Loucy (cell line): ENCODE results near the gene THAP4.
A peak's percentile ranks its signal among the peaks of the same experiment; 100 is the strongest.

Experiments
- H2AFZ ChIP-seq: fragments of 200-600 bp; sonication (generic); 2 replicates; pipeline ENCODE4 v1.6.0; 2016; ENCODE audit warnings: antibody characterized with exemption, mild to moderate bottlenecking, low read length, moderate library complexity
- H3F3A ChIP-seq: fragments of 200-600 bp; 2 replicates; pipeline ENCODE4 v1.6.0; 2016; ENCODE audit warnings: antibody characterized with exemption, low read depth, mild to moderate bottlenecking
- H3K27me3 ChIP-seq: fragments of 200-600 bp; sonication (generic); 2 replicates; pipeline ENCODE4 v1.6.1; 2014; ENCODE audit warnings: low read length, mild to moderate bottlenecking; ENCODE audit not compliant: insufficient read depth, poor library complexity, severe bottlenecking
- H3K36me3 ChIP-seq: fragments of 200-600 bp; sonication (generic); 2 replicates; pipeline ENCODE4 v1.6.1; 2016; ENCODE audit warnings: low read length; ENCODE audit not compliant: insufficient read depth
- H3K4me1 ChIP-seq: fragments of 200-600 bp; sonication (generic); 2 replicates; pipeline ENCODE4 v1.5.1; 2014; ENCODE audit warnings: low read length, mild to moderate bottlenecking; ENCODE audit not compliant: insufficient read depth, poor library complexity, severe bottlenecking
- H3K4me2 ChIP-seq: fragments of 200-600 bp; sonication (generic); 2 replicates; pipeline ENCODE4 v1.6.0; 2014; ENCODE audit warnings: antibody characterized with exemption, low read length, low read depth, mild to moderate bottlenecking; ENCODE audit not compliant: poor library complexity, severe bottlenecking
- H3K4me3 ChIP-seq: fragments of 200-600 bp; sonication (generic); 2 replicates; pipeline ENCODE4 v1.5.1; 2014; ENCODE audit warnings: low read length, mild to moderate bottlenecking, mixed read lengths; ENCODE audit not compliant: poor library complexity, severe bottlenecking
- H3K79me2 ChIP-seq: fragments of 200-600 bp; sonication (generic); 2 replicates; pipeline ENCODE4 v1.6.1; 2014; ENCODE audit warnings: low read length; ENCODE audit not compliant: insufficient read depth
- H3K9ac ChIP-seq: fragments of 200-600 bp; sonication (generic); 2 replicates; pipeline ENCODE4 v1.6.0; 2014; ENCODE audit warnings: mild to moderate bottlenecking, low read depth, low read length, moderate library complexity; ENCODE audit not compliant: poor library complexity, severe bottlenecking
- H3K9me2 ChIP-seq: fragments of 200-600 bp; sonication (generic); replicated peaks from 2 replicates; pipeline ENCODE4 v1.6.1; 2016; ENCODE audit warnings: low read depth, low read length, mixed read lengths
- H3K9me3 ChIP-seq: fragments of 200-600 bp; sonication (generic); 2 replicates; pipeline ENCODE4 v1.6.1; 2014; ENCODE audit warnings: mild to moderate bottlenecking, antibody characterized with exemption, low read length, low read depth; ENCODE audit not compliant: insufficient read depth
- H4K20me1 ChIP-seq: fragments of 200-600 bp; sonication (generic); 2 replicates; pipeline ENCODE4 v1.6.0; 2014; ENCODE audit warnings: antibody characterized with exemption, low read length, mild to moderate bottlenecking; ENCODE audit not compliant: insufficient read depth, poor library complexity, severe bottlenecking
- CTCF ChIP-seq: fragments of 200-600 bp; sonication (generic); conservative IDR thresholded peaks from 2 replicates; pipeline ENCODE4 v1.5.1; 2014; ENCODE audit warnings: mild to moderate bottlenecking, antibody characterized with exemption, low read length
- EZH2phosphoT487 ChIP-seq: fragments of 200-600 bp; IDR thresholded peaks from 2 replicates; pipeline ENCODE4 v1.6.1; 2018; ENCODE audit warnings: antibody characterized with exemption, mild to moderate bottlenecking, moderate library complexity, borderline replicate concordance

THAP4 gene

DNA sequence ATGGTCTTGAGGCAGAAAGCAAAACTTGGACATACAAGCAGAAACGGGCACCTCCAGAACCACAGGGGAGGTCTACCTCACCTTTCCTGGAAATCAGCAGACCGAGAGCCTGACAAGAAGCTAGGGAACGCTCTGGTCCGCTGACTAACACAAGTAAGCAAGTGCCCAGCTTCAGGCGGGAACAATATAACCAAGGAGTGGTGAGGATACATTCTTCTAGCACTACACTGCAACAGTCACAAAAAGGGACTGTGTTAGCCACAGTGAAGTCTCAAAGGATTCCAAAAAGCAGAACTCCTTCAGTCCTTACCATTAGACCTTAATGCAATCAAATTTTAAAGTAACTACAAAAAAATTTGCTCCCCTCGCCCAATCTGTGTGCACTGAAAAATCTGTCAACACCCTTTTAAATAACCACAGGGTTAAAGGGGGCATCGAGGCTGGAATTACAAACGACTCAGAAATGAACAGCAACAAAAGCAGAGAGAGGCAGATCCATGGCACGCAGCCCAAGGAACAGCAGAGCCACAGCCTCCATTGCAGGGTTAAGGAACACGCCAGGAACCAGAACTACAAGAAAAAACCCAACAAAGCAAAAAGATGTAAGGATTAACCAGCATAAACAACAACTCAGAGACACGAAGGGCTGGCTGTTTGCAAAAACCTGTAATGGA is 7.1 kb downstream of the THAP4 start:
- H3K9me3 ChIP-seq, result no peaks in the 10 kb centered on the region
- peaks cover 15% of the 10 kb centered on the region for H3K4me1 ChIP-seq
- H3K36me3 ChIP-seq, result peaks cover 6% of the 10 kb centered on the region; the same call in 1 of the 2 replicates
- TF ChIP-seq CTCF (no peak), EZH2phosphoT487 (no peak)
- peak overlapping the region; percentile 48 for H3K9ac ChIP-seq
- peaks cover 6% of the 10 kb centered on the region for H4K20me1 ChIP-seq
- no peaks in the 10 kb centered on the region for H3F3A ChIP-seq
- H2AFZ ChIP-seq, result no peak overlapping the region
- H3K4me2 ChIP-seq, result peak overlapping the region; percentile 16
- H3K27me3 ChIP-seq, result no peaks in the 10 kb centered on the region
- H3K79me2 ChIP-seq, result peaks cover 44% of the 10 kb centered on the region
- H3K4me3 ChIP-seq, result no peak overlapping the region
- no peaks in the 10 kb centered on the region for H3K9me2 ChIP-seq

GRCh38 chr2:241627675-241628074 is 9.3 kb downstream of the THAP4 start:
- peaks cover 2% of the 10 kb centered on the region for H4K20me1 ChIP-seq
- no peaks in the 10 kb centered on the region for H3K27me3 ChIP-seq
- H3K9ac ChIP-seq, result no peak overlapping the region
- peaks cover 36% of the 10 kb centered on the region; the same call in 1 of the 2 replicates for H3K79me2 ChIP-seq
- H3K36me3 ChIP-seq, result peaks cover 4% of the 10 kb centered on the region; the same call in 1 of the 2 replicates
- TF ChIP-seq EZH2phosphoT487 (no peak), CTCF (no peak)
- no peaks in the 10 kb centered on the region for H3K9me2 ChIP-seq
- H3K9me3 ChIP-seq, result no peaks in the 10 kb centered on the region
- H3F3A ChIP-seq, result no peaks in the 10 kb centered on the region
- no peak overlapping the region for H3K4me2 ChIP-seq
- no peak overlapping the region for H3K4me3 ChIP-seq
- H2AFZ ChIP-seq, result no peak overlapping the region
- H3K4me1 ChIP-seq, result peaks cover 12% of the 10 kb centered on the region

DNA sequence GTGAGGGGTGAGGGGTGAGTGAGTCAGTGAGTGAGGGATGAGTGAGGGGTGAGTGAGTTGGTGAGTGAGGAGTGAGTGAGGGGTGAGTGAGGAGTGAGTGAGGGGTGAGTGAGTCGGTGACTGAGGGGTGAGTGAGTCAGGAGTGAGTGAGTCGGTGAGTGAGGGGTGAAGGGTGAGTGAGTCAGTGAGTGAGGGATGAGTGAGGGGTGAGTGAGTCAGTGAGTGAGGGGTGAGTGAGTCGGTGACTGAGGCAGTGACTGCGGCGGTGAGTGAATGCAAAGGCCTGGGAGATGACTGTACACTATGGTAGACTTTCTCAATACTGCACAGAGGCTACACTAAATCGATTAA is 16.6 kb downstream of the THAP4 start:
- no peak overlapping the region for H2AFZ ChIP-seq
- H3K4me2 ChIP-seq, result no peak overlapping the region
- no peaks in the 10 kb centered on the region for H3K9me3 ChIP-seq
- H3K9me2 ChIP-seq, result no peaks in the 10 kb centered on the region
- no peaks in the 10 kb centered on the region for H3F3A ChIP-seq
- no peak overlapping the region for H3K9ac ChIP-seq
- H3K36me3 ChIP-seq, result peaks cover 3% of the 10 kb centered on the region; the same call in 1 of the 2 replicates
- no peak overlapping the region for H3K4me3 ChIP-seq
- H3K27me3 ChIP-seq, result no peaks in the 10 kb centered on the region
- H4K20me1 ChIP-seq, result no peaks in the 10 kb centered on the region
- H3K4me1 ChIP-seq, result peaks cover 11% of the 10 kb centered on the region
- TF ChIP-seq CTCF (no peak), EZH2phosphoT487 (no peak)
- peaks cover 33% of the 10 kb centered on the region for H3K79me2 ChIP-seq
